Sigmoid colon (tissue), 4 donors: ENCODE measurements around the gene ZNF281.

Source experiments
- CTCF ChIP-seq, 4 experiments: fragments of 450-650 bp in 3 of 4; fragments of 200-600 bp in 1 of 4; IDR thresholded peaks; one replicate each; pipeline ENCODE4 v1.5.1; 2016 to 2019; ENCODE audit warnings: antibody characterized with exemption in 4 of 4, mild to moderate bottlenecking in 3 of 4, moderate library complexity in 2 of 4
- POLR2A ChIP-seq, 2 donors: fragments of 450-650 bp; IDR thresholded peaks; one replicate each; pipeline ENCODE4 v1.6.1; 2016; ENCODE audit warnings: antibody characterized with exemption in 2 of 2, mild to moderate bottlenecking in 2 of 2, moderate library complexity in 2 of 2
- POLR2AphosphoS5 ChIP-seq, 4 donors: sonication (generic); formaldehyde crosslinking; IDR thresholded peaks; one replicate each; pipeline ENCODE4 v1.6.1; 2017; ENCODE audit warnings: antibody characterized with exemption in 4 of 4

- TF ChIP-seq CTCF (IDR thresholded peaks at IDR 0.05) = no peak
- TF ChIP-seq POLR2A (IDR thresholded peaks at IDR 0.05) = no peak
- TF ChIP-seq POLR2AphosphoS5 (IDR thresholded peaks at IDR 0.05) = no peak
These were observed 11.5 kb downstream of the ZNF281 start for GRCh38 chr1:200398373-200398772.
